HL-60/S4 (cell line): Measurements from ENCODE around the gene GLB1L2.

Experiments
- in situ Hi-C: fragments of 300-500 bp; cut with MboI; formaldehyde crosslinking; loops from 2 replicates; pipeline ENCODE4 v1.14.3; 2022; ENCODE audit warnings: low sequenced_read_pairs

The GLB1L2 gene

GRCh38 chr11:134364261-134364660 is 32.5 kb downstream of the GLB1L2 start:
- in situ Hi-C loops = no loop called here

GRCh38 chr11:134365011-134365925 is 33.5 kb downstream of the GLB1L2 start:
- in situ Hi-C loops = no loop called here

GRCh38 chr11:134366254-134366653 is 34.5 kb downstream of the GLB1L2 start:
- in situ Hi-C loops = no loop called here

- in situ Hi-C loops = no loop called here
Observed at GRCh38 chr11:134367781-134368180, 36.0 kb downstream of the GLB1L2 start.

GRCh38 chr11:134369656-134370525 is 38.1 kb downstream of the GLB1L2 start:
- in situ Hi-C loops = no loop called here

GRCh38 chr11:134370526-134371435 is 39.0 kb downstream of the GLB1L2 start:
- in situ Hi-C loops = no loop called here

GRCh38 chr11:134371436-134372185 is 39.8 kb downstream of the GLB1L2 start:
- in situ Hi-C loops = no loop called here

GRCh38 chr11:134372536-134372935 is 40.7 kb downstream of the GLB1L2 start:
- in situ Hi-C loops = no loop called here

- in situ Hi-C loops = no loop called here
Observed at GRCh38 chr11:134372961-134373360, 41.2 kb downstream of the GLB1L2 start.

GRCh38 chr11:134373591-134374052 is 41.8 kb downstream of the GLB1L2 start:
- in situ Hi-C loops = no loop called here

GRCh38 chr11:134374171-134374570 is 42.4 kb downstream of the GLB1L2 start:
- in situ Hi-C loops = no loop called here

- in situ Hi-C loops = no loop called here
Observed at GRCh38 chr11:134374891-134375550, 43.2 kb downstream of the GLB1L2 start.

- in situ Hi-C loops = no loop called here
Observed at GRCh38 chr11:134376150-134376921, 44.5 kb downstream of the GLB1L2 start.

- in situ Hi-C loops = no loop called here
Observed at GRCh38 chr11:134377876-134378275, 46.1 kb downstream of the GLB1L2 start.

- in situ Hi-C loops = no loop called here
Observed at GRCh38 chr11:134379241-134379640, 47.5 kb downstream of the GLB1L2 start.

- in situ Hi-C loops = no loop called here
Observed at GRCh38 chr11:134380229-134380628, 48.4 kb downstream of the GLB1L2 start.

- in situ Hi-C loops = no loop called here
Observed at GRCh38 chr11:134380785-134381184, 49.0 kb downstream of the GLB1L2 start.

GRCh38 chr11:134382257-134382656 is 50.5 kb downstream of the GLB1L2 start:
- in situ Hi-C loops = no loop called here

GRCh38 chr11:134382830-134383229 is 51.0 kb downstream of the GLB1L2 start:
- in situ Hi-C loops = no loop called here
